Stimulated activated effector memory CD8-positive, alpha-beta T cell treated with anti-CD3 and anti-CD28 coated beads, Interleukin-12 subunit alpha, Interleukin-12 subunit beta, amount 100 ng/mL, for 72 hours (primary cell): ENCODE data around the gene DGCR8.

ENCODE experiments used
- ATAC-seq: fragments of 150-1000 bp; cut with Tn5 transposase; 2 replicates; pipeline ENCODE4 v1.10.0; 2021
- DNase-seq, 2 donors: peaks; one replicate each; pipeline ENCODE4 v3.0.0; 2021 to 2022; ENCODE audit warnings: low spot score in 2 of 2
- H3K27ac Mint-ChIP-seq: one replicate; pipeline ENCODE4 v1.8.0; 2022; ENCODE audit warnings: mild to moderate bottlenecking, mixed read lengths
- H3K36me3 Mint-ChIP-seq: one replicate; pipeline ENCODE4 v1.8.0; 2022; ENCODE audit warnings: mild to moderate bottlenecking, mixed read lengths
- H3K4me1 Mint-ChIP-seq: one replicate; pipeline ENCODE4 v1.8.0; 2022; ENCODE audit warnings: mixed read lengths
- H3K4me3 Mint-ChIP-seq: one replicate; pipeline ENCODE4 v1.8.0; 2022; ENCODE audit warnings: mild to moderate bottlenecking, mixed read lengths
- H3K9me3 Mint-ChIP-seq: one replicate; pipeline ENCODE4 v1.8.0; 2022; ENCODE audit warnings: mixed read lengths

DGCR8 gene

GRCh38 chr22:20043057-20043996 lies 36.7 kb upstream of the DGCR8 start:
- Mint-ChIP-seq H3K4me1 (no peaks in the 10 kb centered on the region), H3K9me3 (no peaks in the 10 kb centered on the region), H3K36me3 (peaks cover 52% of the 10 kb centered on the region), H3K4me3 (no peak overlapping the region), H3K27ac (peak overlapping the region; percentile 61)
- DNase-seq (no peak), ATAC-seq (no peak)

- no peak for ATAC-seq
- Mint-ChIP-seq H3K36me3 (peaks cover 58% of the 10 kb centered on the region), H3K27ac (peak overlapping the region; percentile 61), H3K9me3 (no peaks in the 10 kb centered on the region), H3K4me3 (no peak overlapping the region), H3K4me1 (no peaks in the 10 kb centered on the region)
- DNase-seq = no peak
Measured at GRCh38 chr22:20043997-20044342, 36.1 kb upstream of the DGCR8 start.

GRCh38 chr22:20044495-20045151 lies 35.4 kb upstream of the DGCR8 start:
- DNase-seq (no peak), ATAC-seq (no peak)
- Mint-ChIP-seq H3K4me3 (no peak overlapping the region), H3K4me1 (no peaks in the 10 kb centered on the region), H3K36me3 (peaks cover 64% of the 10 kb centered on the region), H3K27ac (peak overlapping the region; percentile 61), H3K9me3 (no peaks in the 10 kb centered on the region)

GRCh38 chr22:20046730-20047129 lies 33.3 kb upstream of the DGCR8 start:
- Mint-ChIP-seq H3K27ac (no peak overlapping the region), H3K4me3 (no peak overlapping the region), H3K9me3 (no peaks in the 10 kb centered on the region), H3K4me1 (no peaks in the 10 kb centered on the region), H3K36me3 (peaks cover 78% of the 10 kb centered on the region)
- ATAC-seq (no peak), DNase-seq (no peak)

GRCh38 chr22:20051927-20052308 lies 28.1 kb upstream of the DGCR8 start:
- no peaks in the 10 kb centered on the region for H3K9me3 Mint-ChIP-seq
- peaks cover 61% of the 10 kb centered on the region for H3K36me3 Mint-ChIP-seq
- DNase-seq (no peak), ATAC-seq (no peak)
- peak overlapping the region; percentile 78 for H3K27ac Mint-ChIP-seq
- H3K4me3 Mint-ChIP-seq = no peak overlapping the region
- H3K4me1 Mint-ChIP-seq = no peaks in the 10 kb centered on the region

- no peak overlapping the region for H3K4me3 Mint-ChIP-seq
- H3K4me1 Mint-ChIP-seq = no peaks in the 10 kb centered on the region
- H3K9me3 Mint-ChIP-seq = no peaks in the 10 kb centered on the region
- H3K27ac Mint-ChIP-seq = peak overlapping the region; percentile 78
- no peak for DNase-seq
- ATAC-seq = no peak
- H3K36me3 Mint-ChIP-seq = peaks cover 55% of the 10 kb centered on the region
Measured at GRCh38 chr22:20052309-20053259, 27.5 kb upstream of the DGCR8 start.

GRCh38 chr22:20053407-20054033 lies 26.5 kb upstream of the DGCR8 start:
- peaks cover 54% of the 10 kb centered on the region for H3K36me3 Mint-ChIP-seq
- peak overlapping the region; percentile 78 for H3K27ac Mint-ChIP-seq
- H3K9me3 Mint-ChIP-seq = no peaks in the 10 kb centered on the region
- no peak for ATAC-seq
- no peaks in the 10 kb centered on the region for H3K4me1 Mint-ChIP-seq
- H3K4me3 Mint-ChIP-seq = no peak overlapping the region
- no peak for DNase-seq

GRCh38 chr22:20054034-20054427 lies 26.0 kb upstream of the DGCR8 start:
- Mint-ChIP-seq H3K4me3 (no peak overlapping the region), H3K4me1 (peaks cover 5% of the 10 kb centered on the region), H3K36me3 (peaks cover 51% of the 10 kb centered on the region), H3K27ac (no peak overlapping the region), H3K9me3 (no peaks in the 10 kb centered on the region)
- ATAC-seq (no peak), DNase-seq (no peak)

- H3K27ac Mint-ChIP-seq = peak overlapping the region; percentile 74
- H3K36me3 Mint-ChIP-seq = peaks cover 46% of the 10 kb centered on the region
- H3K9me3 Mint-ChIP-seq = no peaks in the 10 kb centered on the region
- no peak overlapping the region for H3K4me3 Mint-ChIP-seq
- peaks cover 9% of the 10 kb centered on the region for H3K4me1 Mint-ChIP-seq
- ATAC-seq = no peak
- no peak for DNase-seq
Measured at GRCh38 chr22:20054485-20054884, 25.6 kb upstream of the DGCR8 start.

GRCh38 chr22:20055144-20055543 lies 24.9 kb upstream of the DGCR8 start:
- peaks cover 12% of the 10 kb centered on the region for H3K4me1 Mint-ChIP-seq
- peak overlapping the region; percentile 74 for H3K27ac Mint-ChIP-seq
- no peak for DNase-seq
- peaks cover 40% of the 10 kb centered on the region for H3K36me3 Mint-ChIP-seq
- no peak for ATAC-seq
- H3K4me3 Mint-ChIP-seq = no peak overlapping the region
- H3K9me3 Mint-ChIP-seq = no peaks in the 10 kb centered on the region

- Mint-ChIP-seq H3K9me3 (no peaks in the 10 kb centered on the region), H3K4me3 (no peak overlapping the region), H3K36me3 (peaks cover 38% of the 10 kb centered on the region), H3K27ac (no peak overlapping the region), H3K4me1 (peaks cover 12% of the 10 kb centered on the region)
- DNase-seq = no peak
- no peak for ATAC-seq
Measured at GRCh38 chr22:20055654-20056053, 24.4 kb upstream of the DGCR8 start.

GRCh38 chr22:20056161-20056560 lies 23.9 kb upstream of the DGCR8 start:
- DNase-seq = no peak
- Mint-ChIP-seq H3K4me3 (no peak overlapping the region), H3K27ac (no peak overlapping the region), H3K36me3 (peaks cover 34% of the 10 kb centered on the region), H3K9me3 (no peaks in the 10 kb centered on the region), H3K4me1 (peaks cover 12% of the 10 kb centered on the region)
- ATAC-seq = no peak

- DNase-seq = no peak
- H3K27ac Mint-ChIP-seq = no peak overlapping the region
- ATAC-seq = no peak
- no peak overlapping the region for H3K4me3 Mint-ChIP-seq
- peaks cover 31% of the 10 kb centered on the region for H3K36me3 Mint-ChIP-seq
- peaks cover 12% of the 10 kb centered on the region for H3K4me1 Mint-ChIP-seq
- H3K9me3 Mint-ChIP-seq = no peaks in the 10 kb centered on the region
Measured at GRCh38 chr22:20056696-20057386, 23.2 kb upstream of the DGCR8 start.

GRCh38 chr22:20057596-20058268 lies 22.3 kb upstream of the DGCR8 start:
- Mint-ChIP-seq H3K4me1 (peaks cover 12% of the 10 kb centered on the region), H3K9me3 (no peaks in the 10 kb centered on the region), H3K4me3 (no peak overlapping the region), H3K27ac (peak overlapping the region; percentile 79), H3K36me3 (peaks cover 25% of the 10 kb centered on the region)
- no peak for ATAC-seq
- no peak for DNase-seq
